Right cardiac atrium (tissue), 5 donors: Measurements from ENCODE around the gene PDCD1LG2. TPM values are rescaled to one million over a fixed set of nuclear protein-coding genes. Genes with fewer than 3 reads are reported as not detected.

Experiments
- ATAC-seq, 2 donors: fragments of 200-7000 bp; cut with Tn5 transposase; one replicate each; pipeline versions ENCODE4 v1.8.0 to v1.9.1; 2020; ENCODE audit warnings: moderate library complexity in 2 of 2, mild to moderate bottlenecking in 1 of 2
- DNase-seq, 3 donors: peaks; one replicate each; pipeline ENCODE4 v3.0.0-alpha.2; 2020
- H3K27ac ChIP-seq: one replicate; pipeline ENCODE4 v1.5.1; 2013; ENCODE audit warnings: mild to moderate bottlenecking, low read length, control low read depth, moderate library complexity
- H3K27me3 ChIP-seq: one replicate; pipeline ENCODE4 v1.6.1; 2013; ENCODE audit not compliant: control insufficient read depth, insufficient read depth
- H3K4me1 ChIP-seq: one replicate; pipeline ENCODE4 v1.6.1; 2013; ENCODE audit warnings: low read length; ENCODE audit not compliant: control insufficient read depth, insufficient read depth
- H3K4me3 ChIP-seq: one replicate; pipeline ENCODE4 v1.5.1; 2013; ENCODE audit warnings: low read length, control low read depth
- H3K9me3 ChIP-seq: one replicate; pipeline ENCODE4 v1.6.1; 2013; ENCODE audit warnings: low read length; ENCODE audit not compliant: control insufficient read depth
- WGBS: extraction: QIAGEN DNeasy Blood & Tissue Kit; methylation state at CpG from one replicate; pipeline ENCODE4 v1.1.7; 2013; 5-methylcytosine and 5-hydroxymethylcytosine counted together
- intact Hi-C, 4 donors: fragments of 100-400 bp; cut with DNase I; formaldehyde crosslinking; loops; one replicate each; pipeline versions ENCODE4 v1.11.0 to v1.14.0; 2022 to 2023
- polyA plus RNA-seq: library from polyadenylated mRNA; stranded (reverse); fragments of 200-250 nt; gene quantifications from one replicate; pipeline ENCODE4 v1.2.3, GENCODE V29; 2013
- total RNA-seq, 4 donors: library from RNA; stranded (reverse); fragmentation: NEBNext Ultra II Directional; extraction: Animal tissue kit (Norgen Biotek cat#: 25700); gene quantifications; one replicate each; pipeline ENCODE4 v1.2.1, GENCODE V29; 2021
- donor health status: healthy with polysubstance abuse.
- donor health status: DM: no; HTN: yes; CAD: no.
- donor health status: DM: no; HTN: no; CAD: no.
- donor health status: DM: no; HTN: yes; CAD: no; lungs with severe emphysema.
- donor health status: DM: yes; HTN: yes; CAD: no.

Gene PDCD1LG2
- total and polyA plus RNA-seq, 5 donors = 1.8 to 3.3 (median 2.4) TPM

- H3K27me3 ChIP-seq = no peaks in the 10 kb centered on the region
- peaks cover 4% of the 10 kb centered on the region for H3K4me1 ChIP-seq
- H3K9me3 ChIP-seq = no peaks in the 10 kb centered on the region
- H3K27ac ChIP-seq = no peak overlapping the region
- ATAC-seq (no peak), DNase-seq (no peak)
- intact Hi-C loops = no loop called here
- no peak overlapping the region for H3K4me3 ChIP-seq
Measured at GRCh38 chr9:5612185-5612530, 101.8 kb downstream of the PDCD1LG2 start.

- DNase-seq (no peak), ATAC-seq (no peak)
- 97% methylated on average over 4 of the region's 4 CpGs for WGBS
Measured at GRCh38 chr9:5614192-5614591, 103.9 kb downstream of the PDCD1LG2 start.

GRCh38 chr9:5614985-5615384, 104.7 kb downstream of the PDCD1LG2 start:
- Histone ChIP-seq H3K27ac (no peak overlapping the region), H3K4me1 (peaks cover 2% of the 10 kb centered on the region), H3K27me3 (no peaks in the 10 kb centered on the region), H3K9me3 (no peaks in the 10 kb centered on the region), H3K4me3 (no peak overlapping the region)
- DNase-seq (no peak), ATAC-seq (no peak)
- 87% methylated on average over 3 of the region's 3 CpGs for WGBS
- intact Hi-C loops = no loop called here

More at GRCh38 chr9:5614192-5614591, 103.9 kb downstream of the PDCD1LG2 start:
- no peak overlapping the region for H3K4me3 ChIP-seq
- H3K27me3 ChIP-seq = no peaks in the 10 kb centered on the region
- H3K27ac ChIP-seq = no peak overlapping the region
- H3K4me1 ChIP-seq = peaks cover 2% of the 10 kb centered on the region
- intact Hi-C loops = no loop called here
- H3K9me3 ChIP-seq = no peaks in the 10 kb centered on the region

DNA sequence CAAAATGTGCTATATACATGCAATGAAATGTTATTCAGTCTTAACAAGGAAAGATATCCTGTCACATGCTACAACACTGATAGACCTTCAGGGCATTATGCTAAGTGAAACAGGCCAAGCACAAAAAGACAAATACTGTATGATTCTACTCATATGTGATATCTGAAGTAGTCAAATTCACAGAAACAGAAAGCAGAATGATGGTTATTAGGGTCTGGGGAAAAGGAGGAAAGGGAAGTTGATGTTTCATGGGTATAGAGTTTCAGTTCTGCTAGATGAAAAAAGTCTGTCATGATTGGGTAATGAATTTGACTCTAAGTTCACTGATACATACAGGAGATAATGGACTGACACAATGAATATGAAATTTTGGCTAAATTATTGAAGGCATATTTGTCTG, 107.4 kb downstream of the PDCD1LG2 start:
- Histone ChIP-seq H3K27me3 (no peaks in the 10 kb centered on the region), H3K27ac (no peak overlapping the region), H3K4me1 (no peaks in the 10 kb centered on the region), H3K4me3 (no peak overlapping the region), H3K9me3 (no peaks in the 10 kb centered on the region)
- ATAC-seq (no peak), DNase-seq (no peak)
- intact Hi-C loops = no loop called here

GRCh38 chr9:5620494-5620893, 110.2 kb downstream of the PDCD1LG2 start:
- H3K27ac ChIP-seq = no peak overlapping the region
- DNase-seq = no peak

More at GRCh38 chr9:5620494-5620893, 110.2 kb downstream of the PDCD1LG2 start:
- Histone ChIP-seq H3K4me1 (no peaks in the 10 kb centered on the region), H3K27me3 (no peaks in the 10 kb centered on the region), H3K4me3 (no peak overlapping the region), H3K9me3 (no peaks in the 10 kb centered on the region)
- WGBS = 93% methylated on average over 2 of the region's 2 CpGs
- no peak for ATAC-seq
- intact Hi-C loops = no loop called here

Other genes starting within 250 kb of the PDCD1LG2 start
- 1 to 10 TPM in 1 of 4 donors, under 1 TPM in 1, not detected in 2; 0.77 to 1.1 TPM for gene RLN2, start 205.8 kb upstream of the PDCD1LG2 start, total RNA-seq
- gene RLN2, start 205.8 kb upstream of the PDCD1LG2 start, polyA plus RNA-seq = 0.59 TPM
- gene RLN1, start 170.7 kb upstream of the PDCD1LG2 start, total RNA-seq = under 1 TPM in 1 of 4 donors, not detected in 3; 0.32 TPM
- 0.16 TPM for gene RLN1, start 170.7 kb upstream of the PDCD1LG2 start, polyA plus RNA-seq
- 10 to 100 TPM; 31.5 to 40.3 (median 34.1) TPM for gene PLGRKT, start 72.6 kb upstream of the PDCD1LG2 start, total RNA-seq
- 44.5 TPM for gene PLGRKT, start 72.6 kb upstream of the PDCD1LG2 start, polyA plus RNA-seq
- 10 to 100 TPM in 3 of 4 donors, 1 to 10 TPM in 1; 8.8 to 12.0 (median 10.9) TPM for gene CD274, start 60.0 kb upstream of the PDCD1LG2 start, total RNA-seq
- 4.9 TPM for gene CD274, start 60.0 kb upstream of the PDCD1LG2 start, polyA plus RNA-seq
- 10 to 100 TPM in 3 of 4 donors, 1 to 10 TPM in 1; 10.0 to 11.7 (median 11.4) TPM for gene RIC1, start 118.6 kb downstream of the PDCD1LG2 start, total RNA-seq
- gene RIC1, start 118.6 kb downstream of the PDCD1LG2 start, polyA plus RNA-seq = 3.2 TPM